Caco-2 (cell line): ENCODE data around the gene TRIM58. TPM values are rescaled to one million over a fixed set of nuclear protein-coding genes. Genes with fewer than 3 reads are reported as not detected.

Experiments used
- BruUV-seq: library from RNA; stranded (reverse); fragments of 400-500 nt; replicated peaks from 2 replicates; lab custom pipeline; 2021; lab: Mats Ljungman, UMichigan
- CTCF ChIA-PET: fragments of 300-600 bp; sonication (Branson Sonifier 250); formaldehyde crosslinking; loops from one replicate; lab custom pipeline; 2022; ENCODE audit warnings: antibody characterized with exemption; lab: Charles Lee
- POLR2A ChIA-PET: fragments of 300-600 bp; sonication (Branson Sonifier 250); formaldehyde crosslinking; loops from one replicate; lab custom pipeline; 2022; ENCODE audit warnings: antibody characterized with exemption; lab: Charles Lee
- DNase-seq, 2 experiments: peaks; one replicate each; pipeline versions ENCODE4 v3.0.0 to v3.0.0-alpha.2; 2020 to 2022
- H3K27me3 ChIP-seq: replicated peaks from 2 replicates; pipeline ENCODE4 v1.6.0; 2011; ENCODE audit warnings: low read length; ENCODE audit not compliant: control insufficient read depth, insufficient read depth
- H3K36me3 ChIP-seq: 2 replicates; pipeline ENCODE4 v1.5.1; 2011; ENCODE audit warnings: low read length; ENCODE audit not compliant: control insufficient read depth, insufficient read depth
- H3K4me1 ChIP-seq: fragments of 250-450 bp; sonication (Bioruptor Pico); 2 replicates; pipeline ENCODE4 v1.5.1; 2020; ENCODE audit warnings: mild to moderate bottlenecking
- H3K4me3 ChIP-seq: 2 replicates; pipeline ENCODE4 v1.5.1; 2011; ENCODE audit warnings: low read depth, mild to moderate bottlenecking, control low read depth, low read length
- H3K9me3 ChIP-seq: fragments of 250-450 bp; sonication (Bioruptor Pico); 2 replicates; pipeline ENCODE4 v1.5.1; 2020; ENCODE audit warnings: mild to moderate bottlenecking, moderate library complexity
- H3K27ac Mint-ChIP-seq: one replicate; pipeline ENCODE4 v1.8.0; 2022; ENCODE audit warnings: mixed read lengths; ENCODE audit not compliant: unreplicated experiment
- H3K27me3 Mint-ChIP-seq: one replicate; pipeline ENCODE4 v1.8.0; 2022; ENCODE audit warnings: mixed read lengths; ENCODE audit not compliant: insufficient read depth, unreplicated experiment
- H3K36me3 Mint-ChIP-seq: one replicate; pipeline ENCODE4 v1.8.0; 2022; ENCODE audit warnings: mild to moderate bottlenecking, mixed read lengths; ENCODE audit not compliant: insufficient read depth, unreplicated experiment
- H3K4me1 Mint-ChIP-seq: one replicate; pipeline ENCODE4 v1.8.0; 2022; ENCODE audit warnings: low read depth, mixed read lengths; ENCODE audit not compliant: unreplicated experiment
- H3K4me3 Mint-ChIP-seq: one replicate; pipeline ENCODE4 v1.8.0; 2022; ENCODE audit warnings: mild to moderate bottlenecking, moderate library complexity, mixed read lengths; ENCODE audit not compliant: unreplicated experiment
- H3K9me3 Mint-ChIP-seq: one replicate; pipeline ENCODE4 v1.8.0; 2022; ENCODE audit warnings: mixed read lengths; ENCODE audit not compliant: unreplicated experiment
- intact Hi-C: fragments of 100-400 bp; cut with micrococcal nuclease; formaldehyde crosslinking; loops from one replicate; pipeline ENCODE4 v1.10.0; 2022; ENCODE audit not compliant: unreplicated experiment
- total RNA-seq: library from RNA; stranded (reverse); gene quantifications from 2 replicates; pipeline ENCODE4 v1.2.3, GENCODE V29; 2022
- TF ChIP-seq, protein P1 (sequence below), 2 experiments: fragments of 200-600 bp in 1 of 2; IDR thresholded peaks; 1 replicate in 1 of 2; 2 replicates in 1 of 2; pipeline versions ENCODE4 v1.5.1 to v1.8.0; 2011 to 2022; ENCODE audit warnings: antibody characterized with exemption in 1 of 2, control low read depth in 1 of 2, inconsistent platforms in 1 of 2, low read depth in 1 of 2, low read length in 1 of 2, mild to moderate bottlenecking in 1 of 2, moderate library complexity in 1 of 2; ENCODE audit not compliant: insufficient read depth in 1 of 2, severe bottlenecking in 1 of 2, unreplicated experiment in 1 of 2

TRIM58 gene
- total RNA-seq, 1 experiment from 2014 or later = not detected

DNA sequence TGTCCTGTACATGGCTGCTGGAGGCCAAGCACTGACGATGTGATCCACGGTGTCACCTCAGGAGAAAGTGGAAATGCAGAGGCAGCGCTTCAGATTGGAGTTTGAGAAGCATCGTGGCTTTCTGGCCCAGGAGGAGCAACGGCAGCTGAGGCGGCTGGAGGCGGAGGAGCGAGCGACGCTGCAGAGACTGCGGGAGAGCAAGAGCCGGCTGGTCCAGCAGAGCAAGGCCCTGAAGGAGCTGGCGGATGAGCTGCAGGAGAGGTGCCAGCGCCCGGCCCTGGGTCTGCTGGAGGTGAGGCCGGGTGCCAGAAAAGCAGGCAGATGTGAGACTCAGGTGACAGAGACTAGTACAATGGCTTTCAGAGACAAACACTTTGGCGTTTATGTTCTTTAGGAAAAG lies 7.7 kb downstream of the TRIM58 start:
- no peak for DNase-seq
- CTCF ChIA-PET = no interaction called here
- no peaks in the 10 kb centered on the region for H3K27me3 ChIP-seq
- H3K9me3 ChIP-seq = no peaks in the 10 kb centered on the region
- Mint-ChIP-seq H3K27ac (no peak overlapping the region), H3K27me3 (peaks cover 6% of the 10 kb centered on the region), H3K9me3 (peaks cover 4% of the 10 kb centered on the region), H3K36me3 (no peaks in the 10 kb centered on the region), H3K4me1 (no peaks in the 10 kb centered on the region), H3K4me3 (no peak overlapping the region)
- TF ChIP-seq, protein P1, sequence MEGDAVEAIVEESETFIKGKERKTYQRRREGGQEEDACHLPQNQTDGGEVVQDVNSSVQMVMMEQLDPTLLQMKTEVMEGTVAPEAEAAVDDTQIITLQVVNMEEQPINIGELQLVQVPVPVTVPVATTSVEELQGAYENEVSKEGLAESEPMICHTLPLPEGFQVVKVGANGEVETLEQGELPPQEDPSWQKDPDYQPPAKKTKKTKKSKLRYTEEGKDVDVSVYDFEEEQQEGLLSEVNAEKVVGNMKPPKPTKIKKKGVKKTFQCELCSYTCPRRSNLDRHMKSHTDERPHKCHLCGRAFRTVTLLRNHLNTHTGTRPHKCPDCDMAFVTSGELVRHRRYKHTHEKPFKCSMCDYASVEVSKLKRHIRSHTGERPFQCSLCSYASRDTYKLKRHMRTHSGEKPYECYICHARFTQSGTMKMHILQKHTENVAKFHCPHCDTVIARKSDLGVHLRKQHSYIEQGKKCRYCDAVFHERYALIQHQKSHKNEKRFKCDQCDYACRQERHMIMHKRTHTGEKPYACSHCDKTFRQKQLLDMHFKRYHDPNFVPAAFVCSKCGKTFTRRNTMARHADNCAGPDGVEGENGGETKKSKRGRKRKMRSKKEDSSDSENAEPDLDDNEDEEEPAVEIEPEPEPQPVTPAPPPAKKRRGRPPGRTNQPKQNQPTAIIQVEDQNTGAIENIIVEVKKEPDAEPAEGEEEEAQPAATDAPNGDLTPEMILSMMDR (IDR thresholded peaks at IDR 0.05; ENCODE audit: insufficient read depth in 1 of 2, low read depth in 1 of 2, low read length in 1 of 2, severe bottlenecking in 1 of 2, unreplicated experiment in 1 of 2) = no peak
- BruUV-seq = no TSS peak
- no peaks in the 10 kb centered on the region for H3K36me3 ChIP-seq
- H3K4me3 ChIP-seq = no peak overlapping the region
- POLR2A ChIA-PET = no interaction called here
- intact Hi-C loops = no loop called here
- no peaks in the 10 kb centered on the region for H3K4me1 ChIP-seq

- intact Hi-C loops = no loop called here
- no peaks in the 10 kb centered on the region for H3K4me1 ChIP-seq
- no peaks in the 10 kb centered on the region for H3K9me3 ChIP-seq
- ChIA-PET CTCF (no interaction called here), POLR2A (no interaction called here)
- no peaks in the 10 kb centered on the region for H3K4me1 Mint-ChIP-seq
- peaks cover 6% of the 10 kb centered on the region for H3K27me3 Mint-ChIP-seq
- TF ChIP-seq, protein P1 (IDR thresholded peaks at IDR 0.05; ENCODE audit: insufficient read depth in 1 of 2, low read depth in 1 of 2, low read length in 1 of 2, severe bottlenecking in 1 of 2, unreplicated experiment in 1 of 2) = no peak
- no peaks in the 10 kb centered on the region for H3K27me3 ChIP-seq
- H3K4me3 ChIP-seq = no peak overlapping the region
- no TSS peak for BruUV-seq
- no peak overlapping the region for H3K27ac Mint-ChIP-seq
- DNase-seq = no peak
- no peak overlapping the region for H3K4me3 Mint-ChIP-seq
- no peaks in the 10 kb centered on the region for H3K36me3 ChIP-seq
- H3K36me3 Mint-ChIP-seq = no peaks in the 10 kb centered on the region
- peaks cover 9% of the 10 kb centered on the region for H3K9me3 Mint-ChIP-seq
Observed at GRCh38 chr1:247865416-247865815, 8.4 kb downstream of the TRIM58 start.

DNA sequence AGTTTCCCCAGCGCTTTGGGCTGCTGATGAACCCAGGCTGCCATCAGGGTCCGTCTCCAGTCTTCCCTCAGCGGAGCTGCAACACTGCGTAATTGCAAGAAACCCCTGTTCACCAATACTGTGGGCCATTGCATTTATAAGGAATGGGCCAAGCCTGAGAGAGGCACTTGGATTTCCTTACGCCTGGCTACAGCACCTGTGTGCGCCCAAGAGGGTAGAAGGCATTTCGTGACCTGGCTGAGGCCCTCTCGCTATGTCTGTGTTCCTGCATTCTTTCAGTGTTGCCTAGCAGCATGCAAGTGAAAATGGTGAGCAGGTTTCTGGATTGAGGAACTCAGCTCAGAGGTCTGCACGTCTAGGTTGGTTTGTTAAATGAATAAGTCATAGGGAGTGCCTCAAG lies 26.4 kb downstream of the TRIM58 start:
- ChIA-PET CTCF (no interaction called here), POLR2A (no interaction called here)
- no TSS peak for BruUV-seq
- no peak overlapping the region for H3K4me3 Mint-ChIP-seq
- H3K27me3 Mint-ChIP-seq = peaks cover 3% of the 10 kb centered on the region
- Histone ChIP-seq H3K4me3 (no peak overlapping the region), H3K4me1 (no peaks in the 10 kb centered on the region), H3K36me3 (no peaks in the 10 kb centered on the region), H3K27me3 (no peaks in the 10 kb centered on the region), H3K9me3 (no peaks in the 10 kb centered on the region)
- no peak for DNase-seq
- no peaks in the 10 kb centered on the region for H3K4me1 Mint-ChIP-seq
- H3K9me3 Mint-ChIP-seq = peaks cover 4% of the 10 kb centered on the region
- H3K27ac Mint-ChIP-seq = no peak overlapping the region
- intact Hi-C loops = no loop called here
- no peaks in the 10 kb centered on the region for H3K36me3 Mint-ChIP-seq
- TF ChIP-seq, protein P1 (IDR thresholded peaks at IDR 0.05; ENCODE audit: insufficient read depth in 1 of 2, low read depth in 1 of 2, low read length in 1 of 2, severe bottlenecking in 1 of 2, unreplicated experiment in 1 of 2) = no peak
